Fibroblast of mammary gland (primary cell): ENCODE data around the gene GRM4.

ENCODE experiments used
- DNase-seq: peaks from one replicate; pipeline ENCODE4 v3.0.0-alpha.2; 2010; ENCODE audit warnings: low read depth
- H3K4me3 ChIP-seq: 2 replicates; pipeline ENCODE4 v1.5.1; 2011; ENCODE audit warnings: low read depth, mild to moderate bottlenecking, low read length, moderate library complexity; ENCODE audit not compliant: control insufficient read depth
- TF ChIP-seq, protein P1 (sequence below): conservative IDR thresholded peaks from 2 replicates; pipeline ENCODE4 v1.5.1; 2011; ENCODE audit warnings: low read depth, low read length, inconsistent platforms; ENCODE audit not compliant: control insufficient read depth, insufficient read depth

GRM4 gene

DNA sequence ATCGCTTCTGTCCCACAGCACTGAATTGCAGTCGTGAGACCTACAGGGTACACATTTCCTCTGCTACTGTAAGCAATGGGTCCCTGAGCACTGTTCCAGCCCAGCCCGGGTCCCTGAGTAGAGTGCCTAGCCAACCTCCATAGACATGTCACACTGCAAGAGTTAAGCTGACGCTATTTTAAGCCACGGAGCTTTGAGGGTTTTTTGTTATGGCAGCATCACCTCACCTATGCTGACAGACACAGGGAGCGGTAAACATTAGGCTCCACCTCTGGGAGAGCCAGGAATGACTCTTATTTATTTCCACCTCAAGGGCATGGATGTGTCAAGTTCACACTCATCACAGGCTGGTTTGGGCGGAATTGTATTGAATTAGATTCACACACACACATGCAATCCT lies 45.1 kb downstream of the GRM4 start:
- H3K4me3 ChIP-seq, result no peak overlapping the region
- TF ChIP-seq, protein P1, sequence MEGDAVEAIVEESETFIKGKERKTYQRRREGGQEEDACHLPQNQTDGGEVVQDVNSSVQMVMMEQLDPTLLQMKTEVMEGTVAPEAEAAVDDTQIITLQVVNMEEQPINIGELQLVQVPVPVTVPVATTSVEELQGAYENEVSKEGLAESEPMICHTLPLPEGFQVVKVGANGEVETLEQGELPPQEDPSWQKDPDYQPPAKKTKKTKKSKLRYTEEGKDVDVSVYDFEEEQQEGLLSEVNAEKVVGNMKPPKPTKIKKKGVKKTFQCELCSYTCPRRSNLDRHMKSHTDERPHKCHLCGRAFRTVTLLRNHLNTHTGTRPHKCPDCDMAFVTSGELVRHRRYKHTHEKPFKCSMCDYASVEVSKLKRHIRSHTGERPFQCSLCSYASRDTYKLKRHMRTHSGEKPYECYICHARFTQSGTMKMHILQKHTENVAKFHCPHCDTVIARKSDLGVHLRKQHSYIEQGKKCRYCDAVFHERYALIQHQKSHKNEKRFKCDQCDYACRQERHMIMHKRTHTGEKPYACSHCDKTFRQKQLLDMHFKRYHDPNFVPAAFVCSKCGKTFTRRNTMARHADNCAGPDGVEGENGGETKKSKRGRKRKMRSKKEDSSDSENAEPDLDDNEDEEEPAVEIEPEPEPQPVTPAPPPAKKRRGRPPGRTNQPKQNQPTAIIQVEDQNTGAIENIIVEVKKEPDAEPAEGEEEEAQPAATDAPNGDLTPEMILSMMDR, result no peak
- DNase-seq, result no peak

DNA sequence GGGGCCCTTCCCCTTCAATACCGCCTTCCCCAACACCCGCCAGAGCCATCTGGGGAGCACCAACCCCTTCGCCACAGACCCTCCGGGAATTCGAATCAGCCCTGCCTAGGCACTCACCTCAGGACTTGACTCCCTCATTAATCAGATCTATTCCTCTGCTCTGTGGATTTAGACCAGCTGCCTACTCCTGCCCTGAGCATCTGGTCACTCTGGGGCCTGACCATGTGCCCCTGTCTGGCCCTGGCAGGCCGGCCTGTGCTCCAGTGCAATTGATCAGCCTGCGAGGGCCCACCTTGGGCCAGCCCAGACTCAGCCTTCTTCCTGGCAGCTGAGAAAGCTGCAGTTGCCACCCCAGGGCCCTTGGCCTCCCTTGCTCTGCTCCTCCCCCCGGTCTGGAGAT lies 46.0 kb downstream of the GRM4 start:
- TF ChIP-seq, protein P1, result no peak
- no peak for DNase-seq
- no peak overlapping the region for H3K4me3 ChIP-seq

DNA sequence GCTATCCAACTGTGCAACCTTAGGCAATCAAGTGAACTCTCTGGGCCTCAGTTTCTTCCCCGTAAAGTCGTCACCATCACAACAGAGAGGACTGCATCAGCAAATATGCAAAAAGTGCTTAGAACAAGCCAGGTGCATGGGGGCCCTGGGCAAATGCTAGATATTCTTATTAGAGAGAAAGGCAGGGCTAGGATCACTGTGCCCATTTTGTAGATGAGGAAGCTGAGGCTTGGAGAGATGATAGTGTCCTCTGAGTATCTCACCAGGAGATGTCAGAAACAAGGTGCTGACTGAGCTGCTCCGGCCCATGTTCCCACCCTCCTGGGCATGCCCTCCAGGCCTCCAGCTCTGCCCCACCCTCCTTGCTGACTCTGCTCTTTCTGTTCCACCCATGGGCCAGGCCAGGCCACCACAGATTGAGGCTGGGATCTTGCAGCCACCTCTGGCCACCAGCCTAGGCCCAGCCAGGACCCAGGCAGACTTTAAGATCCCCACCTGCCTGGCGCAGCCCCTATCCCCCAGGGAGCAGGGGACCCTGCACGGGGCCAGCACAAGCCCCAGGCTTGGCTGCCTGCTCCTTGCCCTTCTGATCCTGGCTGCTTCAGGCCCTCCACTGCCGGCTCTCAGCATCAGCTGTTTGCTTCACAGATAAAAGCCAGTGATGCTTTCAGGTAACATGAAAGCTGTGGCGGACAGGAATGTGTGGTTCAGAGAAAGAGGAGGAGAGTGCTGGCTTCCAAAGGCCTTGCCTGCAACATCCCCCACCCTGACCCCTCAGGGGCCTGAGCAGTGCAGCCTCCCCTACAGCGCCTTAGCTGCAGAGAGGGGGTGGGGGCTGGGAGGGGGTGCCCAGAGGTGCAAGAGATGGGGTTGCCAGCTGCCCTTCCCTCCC lies 47.6 kb downstream of the GRM4 start:
- TF ChIP-seq, protein P1, result no peak
- no peak for DNase-seq
- H3K4me3 ChIP-seq, result no peak overlapping the region

DNA sequence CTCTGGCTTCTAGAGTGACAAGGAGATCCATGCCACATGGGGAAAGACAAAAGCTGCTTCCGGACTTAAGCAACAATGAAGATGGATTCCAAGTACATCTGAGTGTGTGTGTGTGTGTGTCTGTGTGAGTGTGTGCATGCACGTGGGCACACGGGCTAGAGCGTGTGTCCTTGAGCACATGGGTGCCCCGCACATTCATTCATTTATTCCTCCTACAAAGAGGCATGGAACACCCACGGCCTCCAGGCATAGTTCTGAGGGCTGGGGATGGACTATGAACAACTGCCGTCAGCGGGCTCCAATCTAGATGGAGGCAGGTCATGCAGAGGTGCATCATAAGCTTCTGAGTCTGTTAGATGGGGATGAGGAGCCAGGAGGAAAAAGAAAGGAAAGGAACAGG lies 49.1 kb downstream of the GRM4 start:
- TF ChIP-seq, protein P1, result no peak
- no peak overlapping the region for H3K4me3 ChIP-seq
- no peak for DNase-seq

DNA sequence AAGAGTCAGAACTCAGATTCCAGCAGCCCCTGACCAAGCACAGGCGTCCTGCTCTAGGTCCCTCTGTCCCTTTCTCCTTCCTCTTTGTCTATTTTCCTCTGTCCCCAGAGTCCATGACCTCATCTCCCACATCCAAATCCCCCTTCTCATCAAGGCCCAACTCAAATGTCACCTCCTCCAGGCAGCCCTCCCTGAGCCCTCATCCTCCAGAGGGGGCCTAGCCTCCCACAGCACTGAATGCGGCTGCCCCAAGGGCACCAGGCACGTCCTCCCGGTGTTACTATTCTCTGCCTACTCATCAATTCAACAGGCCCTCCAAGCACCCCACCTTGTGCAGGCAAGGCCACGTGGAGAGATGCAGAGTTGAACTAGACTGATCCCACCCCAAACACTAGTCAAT lies 49.7 kb downstream of the GRM4 start:
- TF ChIP-seq, protein P1, result no peak
- no peak overlapping the region for H3K4me3 ChIP-seq
- DNase-seq, result no peak

DNA sequence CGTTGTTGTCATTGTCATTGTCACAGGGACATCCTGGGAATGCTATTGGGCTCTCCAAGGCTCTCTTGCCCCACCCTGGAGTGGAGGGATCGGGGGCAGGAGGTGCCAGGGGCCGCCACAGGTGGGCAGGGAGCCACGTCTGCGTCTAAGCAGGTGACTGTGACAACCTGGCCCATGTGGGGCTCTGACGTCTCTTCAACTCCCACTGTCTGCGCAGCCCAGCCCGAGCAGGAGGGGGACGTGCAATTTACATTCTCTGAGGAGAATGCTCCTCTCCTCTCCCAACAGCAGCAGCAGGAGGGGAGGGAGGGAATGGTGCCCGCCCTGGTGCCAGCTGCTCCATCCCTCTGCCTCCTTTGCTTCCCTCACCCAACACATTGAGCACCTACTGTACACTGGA lies 50.1 kb downstream of the GRM4 start:
- DNase-seq, result no peak
- TF ChIP-seq, protein P1, result no peak
- H3K4me3 ChIP-seq, result no peak overlapping the region
